GM20000 (cell line): ENCODE results near the gene PCDH1.

Experiments used
- DNase-seq: peaks from one replicate; pipeline ENCODE4 v3.0.0; 2012; ENCODE audit warnings: low spot score
- TF ChIP-seq, protein P1 (sequence below): IDR thresholded peaks from 2 replicates; pipeline ENCODE4 v1.5.1; 2012; ENCODE audit warnings: mild to moderate bottlenecking, control low read depth; ENCODE audit errors: extremely low read depth, missing control alignments

PCDH1 gene

DNA sequence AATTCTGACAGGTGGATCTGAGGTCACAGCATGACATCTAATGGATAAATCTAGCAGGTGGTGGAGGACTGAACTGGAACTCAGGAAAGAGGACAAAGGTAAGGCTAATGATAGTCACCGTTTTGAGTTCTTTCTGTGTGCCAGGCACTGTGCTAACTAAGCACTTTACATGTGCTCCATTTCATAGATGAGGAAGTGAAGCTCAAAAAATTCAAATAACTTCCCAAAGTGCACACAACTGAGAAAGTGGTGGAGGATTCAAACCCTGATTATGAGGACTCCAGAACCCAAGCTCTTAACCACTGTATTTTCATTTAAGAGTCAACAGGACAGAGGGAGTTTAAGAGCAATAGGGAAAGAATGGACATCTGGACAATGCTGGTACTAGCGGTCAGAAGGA, 38.3 kb upstream of the PCDH1 start:
- DNase-seq = no peak
- TF ChIP-seq, protein P1, sequence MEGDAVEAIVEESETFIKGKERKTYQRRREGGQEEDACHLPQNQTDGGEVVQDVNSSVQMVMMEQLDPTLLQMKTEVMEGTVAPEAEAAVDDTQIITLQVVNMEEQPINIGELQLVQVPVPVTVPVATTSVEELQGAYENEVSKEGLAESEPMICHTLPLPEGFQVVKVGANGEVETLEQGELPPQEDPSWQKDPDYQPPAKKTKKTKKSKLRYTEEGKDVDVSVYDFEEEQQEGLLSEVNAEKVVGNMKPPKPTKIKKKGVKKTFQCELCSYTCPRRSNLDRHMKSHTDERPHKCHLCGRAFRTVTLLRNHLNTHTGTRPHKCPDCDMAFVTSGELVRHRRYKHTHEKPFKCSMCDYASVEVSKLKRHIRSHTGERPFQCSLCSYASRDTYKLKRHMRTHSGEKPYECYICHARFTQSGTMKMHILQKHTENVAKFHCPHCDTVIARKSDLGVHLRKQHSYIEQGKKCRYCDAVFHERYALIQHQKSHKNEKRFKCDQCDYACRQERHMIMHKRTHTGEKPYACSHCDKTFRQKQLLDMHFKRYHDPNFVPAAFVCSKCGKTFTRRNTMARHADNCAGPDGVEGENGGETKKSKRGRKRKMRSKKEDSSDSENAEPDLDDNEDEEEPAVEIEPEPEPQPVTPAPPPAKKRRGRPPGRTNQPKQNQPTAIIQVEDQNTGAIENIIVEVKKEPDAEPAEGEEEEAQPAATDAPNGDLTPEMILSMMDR = no peak

DNA sequence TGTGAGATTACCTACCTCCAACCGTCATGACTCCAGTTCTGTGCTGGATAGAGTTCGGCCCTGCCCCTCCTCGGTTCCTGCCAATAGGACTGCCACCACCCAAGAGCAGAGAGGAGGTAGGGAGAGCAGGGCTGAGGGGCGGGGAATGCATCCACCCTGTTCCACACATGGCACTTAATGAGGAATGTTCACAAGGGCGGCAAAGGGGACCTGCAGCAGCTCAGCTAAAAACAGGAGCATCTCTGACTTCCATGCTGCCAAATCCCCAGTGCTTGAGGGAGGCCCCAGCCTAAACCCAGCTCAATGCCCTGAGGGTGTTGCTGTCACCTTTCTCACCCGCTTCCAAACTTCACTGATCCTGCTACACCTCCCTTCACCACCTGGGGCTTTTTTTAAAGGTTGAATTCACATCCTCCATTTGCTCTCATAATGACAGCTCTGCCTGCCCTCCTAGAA, 37.7 kb upstream of the PCDH1 start:
- DNase-seq = no peak
- TF ChIP-seq, protein P1 = no peak

DNA sequence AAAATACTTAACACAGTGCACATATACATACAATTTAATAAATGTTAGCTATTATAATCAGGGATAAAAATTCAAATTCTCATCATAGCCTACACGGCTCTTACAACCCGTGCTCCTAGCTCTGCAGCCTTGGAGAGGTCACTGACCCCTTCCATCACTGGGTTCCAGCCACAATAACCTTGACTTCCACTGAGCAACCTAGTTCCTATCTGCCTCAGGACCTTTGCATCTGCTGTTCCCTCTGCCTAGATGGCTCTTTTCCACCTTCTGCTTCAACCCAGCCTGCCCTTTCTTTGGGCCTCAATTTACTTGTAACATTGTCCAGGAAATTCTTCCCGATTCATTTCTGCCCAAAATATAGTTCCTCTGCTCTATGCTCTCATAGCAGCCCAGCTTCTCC, 36.6 kb upstream of the PCDH1 start:
- DNase-seq = no peak
- TF ChIP-seq, protein P1 = no peak

DNA sequence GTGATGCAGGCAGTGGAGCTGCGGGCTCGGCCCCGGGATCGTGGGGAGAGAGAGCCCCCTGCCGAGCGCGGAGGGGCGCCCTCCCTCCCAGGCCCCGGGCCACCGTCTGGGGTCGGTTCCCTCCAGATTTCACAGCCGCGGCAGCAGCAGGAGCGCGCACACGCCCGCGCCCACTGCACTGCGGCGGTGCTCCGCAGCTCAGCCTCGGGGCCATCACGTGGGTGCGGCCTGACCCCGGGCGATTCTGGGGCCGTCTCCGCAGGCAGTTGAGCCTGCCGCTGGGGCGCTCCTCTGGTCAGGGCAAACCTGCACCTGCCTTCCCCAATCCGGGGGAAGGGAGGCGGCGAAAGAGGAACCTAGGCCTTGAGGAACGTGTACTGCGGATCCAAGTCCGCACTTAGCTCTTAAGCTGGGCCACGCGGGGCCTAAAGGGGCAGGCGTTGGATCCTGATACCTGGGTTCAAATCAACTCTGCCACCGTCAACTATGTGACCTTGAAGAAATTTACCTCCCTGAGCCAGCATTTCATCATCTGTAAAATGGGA, 36.1 kb upstream of the PCDH1 start:
- TF ChIP-seq, protein P1 = no peak
- DNase-seq = peak; percentile 62

DNA sequence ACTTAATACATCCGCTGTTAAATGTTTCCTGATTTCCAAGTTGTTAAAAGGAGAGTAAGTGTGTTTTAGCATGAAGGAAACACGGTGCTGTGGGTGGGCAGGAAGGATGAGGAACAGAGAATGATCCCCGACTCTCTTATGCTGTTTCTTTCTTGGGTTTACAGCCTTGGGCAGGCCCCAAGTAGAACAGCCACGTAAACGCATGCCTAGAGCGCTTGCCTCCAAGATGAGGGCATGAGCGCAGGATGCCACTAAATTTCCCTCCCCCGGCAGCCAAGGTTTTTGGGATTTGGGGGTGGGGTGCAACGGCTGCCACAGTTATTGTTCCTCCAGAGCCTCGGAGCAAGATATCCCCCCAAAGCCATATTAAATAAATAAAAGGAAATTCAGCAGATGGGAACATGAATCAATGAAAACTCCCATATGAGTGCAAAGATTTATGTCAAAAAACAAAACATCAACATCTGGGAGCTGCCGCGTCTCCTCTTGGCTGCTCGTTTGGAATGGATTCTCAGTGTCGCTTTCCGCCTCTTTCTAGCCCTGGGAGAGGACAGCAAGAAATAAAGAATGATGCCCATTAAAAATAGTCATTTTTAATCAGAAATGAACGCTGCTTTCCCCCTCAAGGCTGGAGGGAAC, 35.5 kb upstream of the PCDH1 start:
- no peak for DNase-seq
- TF ChIP-seq, protein P1 = no peak

DNA sequence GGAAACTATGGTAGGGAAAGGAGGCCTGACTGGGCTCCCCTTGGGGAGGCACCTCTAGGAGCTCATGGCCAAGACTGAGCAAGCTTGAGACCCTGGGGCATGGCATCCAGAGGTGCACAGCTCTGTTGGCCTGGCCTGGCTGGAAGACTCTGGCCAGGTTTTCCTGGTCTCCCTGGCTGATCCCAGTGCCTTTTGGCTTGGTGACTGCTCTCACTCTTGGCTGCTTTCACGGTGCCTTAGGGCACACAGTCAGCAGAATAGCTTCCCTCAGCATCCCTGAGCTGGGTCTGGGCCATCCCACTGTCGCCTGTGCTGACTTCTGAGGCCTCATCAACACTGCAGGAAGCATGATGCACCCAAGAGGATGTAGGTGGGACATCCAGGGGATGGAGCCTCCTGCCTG, 32.1 kb upstream of the PCDH1 start:
- no peak for DNase-seq
- TF ChIP-seq, protein P1 = no peak

DNA sequence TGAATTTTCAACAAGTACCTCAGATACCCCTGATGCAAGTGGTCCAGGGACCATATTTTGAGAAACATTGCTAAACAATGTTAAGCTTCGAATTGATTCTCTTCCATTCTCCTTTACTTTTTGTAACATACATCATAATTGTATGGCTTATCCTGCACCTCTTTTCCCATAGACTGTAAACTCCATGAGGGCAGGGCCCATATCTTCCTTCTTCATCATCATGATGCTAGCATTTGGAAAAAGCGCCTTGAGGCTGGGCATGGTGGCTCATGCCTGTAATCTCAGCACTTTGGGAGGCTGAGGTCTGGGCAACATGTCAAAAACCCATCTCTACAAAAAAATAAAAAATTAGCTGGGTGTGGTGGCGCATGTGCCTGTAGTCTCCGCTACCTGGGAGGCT, 31.0 kb upstream of the PCDH1 start:
- TF ChIP-seq, protein P1 = no peak
- DNase-seq = no peak
